ENCODE data around the gene ATP5F1D. TPM values are rescaled to one million over a fixed set of nuclear protein-coding genes. Genes with fewer than 3 reads are reported as not detected.

ATP5F1D gene
- total and polyA plus RNA-seq, 2 of the 13 experiments (the other 11 are each of a cell fraction or from before 2014, with no cell fraction given): 39.4 to 78.7 TPM

- TF ChIP-seq ZBTB8A (CRISPR knock-in tag; IDR thresholded peaks at IDR 0.05; ENCODE audit: borderline replicate concordance, low read depth) (0 out of 2 replicates have a peak, but pooled peaks have one; percentile 26), ZNF264 (CRISPR knock-in tag; IDR thresholded peaks at IDR 0.05) (0 out of 2 replicates have a peak, but pooled peaks have one; percentile 3), CHCHD3 (CRISPR knock-in tag; IDR thresholded peaks at IDR 0.05) (0 out of 2 replicates have a peak, but pooled peaks have one; percentile 16), TFDP1 (CRISPR knock-in tag; IDR thresholded peaks at IDR 0.05; ENCODE audit: borderline replicate concordance) (0 out of 2 replicates have a peak, but pooled peaks have one; percentile 2), ZSCAN9 (CRISPR knock-in tag; IDR thresholded peaks at IDR 0.05; ENCODE audit: borderline replicate concordance) (no peak), DRAP1 (CRISPR knock-in tag; IDR thresholded peaks at IDR 0.05) (no peak)
These were observed 24.1 kb downstream of the ATP5F1D start (continued) for GRCh38 chr19:1265615-1266128.

GRCh38 chr19:1266129-1266915, 24.8 kb downstream of the ATP5F1D start:
- in situ Hi-C loops (cut with HindIII; ENCODE audit: extremely low pct_ligation_motif_present, low pct_unique_long_range_greater_than_20kb) (no loop called here), intact Hi-C loops (cut with micrococcal nuclease; ENCODE audit: unreplicated experiment) (loop anchor here (1.0 kb wide), 1 partner anchor 20 kb away; no protein-coding TSS in a partner anchor)
- H3K27me3 ChIP-seq (ENCODE audit: control insufficient read depth in 1 of 2, insufficient read depth in 2 of 2, low read length in 2 of 2): no peaks in the 10 kb centered on the region
- peaks cover 18% of the 10 kb centered on the region for H4K20me1 ChIP-seq (ENCODE audit: insufficient read depth, low read length)
- peaks cover 2 to 9% of the 10 kb centered on the region in 2 experiments; a peak in 4 of 5 replicates for H3K36me3 ChIP-seq (replicated peaks in 1 of 2; ENCODE audit: control insufficient read depth in 1 of 2, insufficient read depth in 2 of 2, low read length in 2 of 2)
- CTCF ChIA-PET (ENCODE audit: low intra/inter-chr PET ratio, low total read pairs): interaction anchor here (1.7 to 3.8 kb wide), 2 partner anchors 18 to 22 kb away, joined by 4 to 60 read pairs; partner anchors contain the start of gene MIDN
- H3K79me2 ChIP-seq (ENCODE audit: insufficient read depth, low read length): peaks cover 24% of the 10 kb centered on the region
- peaks cover 74% of the 10 kb centered on the region for H3K4me1 ChIP-seq (ENCODE audit: insufficient read depth, low read length)
- H3K9me3 ChIP-seq (ENCODE audit: low read length): no peaks in the 10 kb centered on the region
- no peak overlapping the region for H2AFZ ChIP-seq (ENCODE audit: low read length)
- ATAC-seq (peak; percentile 20), FAIRE-seq (no peak), DNase-seq (ENCODE audit: low spot score) (peak; percentile 80)
- POLR2A ChIA-PET: interaction anchor here (0.5 to 12.8 kb wide), 9 partner anchors 9 to 238 kb away, joined by 3 to 668 read pairs (median 6); partner anchors contain the start of genes ATP5F1D, FAM174C, GPX4 and MIDN
- peak overlapping the region; percentile 82 for H3K27ac ChIP-seq (ENCODE audit: extremely low read length, insufficient read depth, low read length)
- no TSS peak for BruUV-seq (replicated peaks)
- WGBS (ENCODE audit: low lambda C conversion rate): 1% methylated on average over 11 of the region's 84 CpGs
- H3K9ac ChIP-seq (ENCODE audit: insufficient read depth, low read depth, low read length): peak overlapping the region; percentile 73
- H3K4me2 ChIP-seq (ENCODE audit: low read depth, low read length): peak overlapping the region; percentile 92
- peak overlapping the region; percentile 67 to 90 (median 72) for H3K4me3 ChIP-seq (replicated peaks in 1 of 3; ENCODE audit: insufficient read depth in 1 of 3, low read depth in 2 of 3, low read length in 3 of 3)
- TF ChIP-seq ARID4A (CRISPR knock-in tag; IDR thresholded peaks at IDR 0.05; ENCODE audit: borderline replicate concordance) (peak; percentile 79; the same call in 1 of the 2 replicates), RFX3 (CRISPR knock-in tag; IDR thresholded peaks at IDR 0.05) (peak; percentile 87), ATF5 (CRISPR knock-in tag; IDR thresholded peaks at IDR 0.05; ENCODE audit: low read depth) (no peak), CERS6 (CRISPR knock-in tag; IDR thresholded peaks at IDR 0.05) (no peak), ZNF570 (CRISPR knock-in tag; IDR thresholded peaks at IDR 0.05; ENCODE audit: borderline replicate concordance) (no peak), ZNF703 (CRISPR knock-in tag; IDR thresholded peaks at IDR 0.05; ENCODE audit: borderline replicate concordance) (peak; percentile 48; the same call in 1 of the 2 replicates)

Data from HepG2 (cell line).